Peyer's patch (tissue), 4 donors: ENCODE data around the gene EGFL7.

ENCODE experiments used
- POLR2A ChIP-seq, 2 donors: fragments of 450-650 bp; IDR thresholded peaks; one replicate each; pipeline ENCODE4 v1.5.1; 2017; ENCODE audit warnings: antibody characterized with exemption in 2 of 2, mild to moderate bottlenecking in 2 of 2, moderate library complexity in 2 of 2
- TF ChIP-seq, protein P1 (sequence below), 6 experiments: fragments of 450-650 bp in 4 of 6; fragments of 200-600 bp in 2 of 6; sonication (generic) in 1 of 6; IDR thresholded peaks; one replicate each; pipeline ENCODE4 v1.5.1; 2017 to 2019; ENCODE audit warnings: antibody characterized with exemption in 6 of 6, mild to moderate bottlenecking in 3 of 6, moderate library complexity in 1 of 6

DNA sequence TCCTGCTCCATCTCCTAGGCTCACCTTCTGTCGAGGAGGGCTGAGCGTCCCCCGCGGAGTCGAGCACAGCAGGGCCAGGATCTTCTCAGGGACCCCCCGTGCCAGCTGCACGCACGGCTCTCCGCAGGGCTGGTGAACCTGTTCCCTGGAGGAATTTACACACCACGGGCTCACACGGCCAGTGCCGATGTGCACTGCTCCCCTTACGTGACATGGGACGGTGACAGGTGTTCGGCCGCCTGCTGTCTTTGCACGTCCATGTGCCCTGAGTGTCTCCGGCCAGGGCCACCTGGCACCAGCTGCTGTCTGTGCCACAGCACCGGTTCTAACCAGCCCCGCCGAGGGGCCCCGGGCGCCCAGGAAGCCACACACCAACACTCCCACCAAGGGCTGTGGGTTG lies 33.2 kb downstream of the EGFL7 start:
- TF ChIP-seq, protein P1, sequence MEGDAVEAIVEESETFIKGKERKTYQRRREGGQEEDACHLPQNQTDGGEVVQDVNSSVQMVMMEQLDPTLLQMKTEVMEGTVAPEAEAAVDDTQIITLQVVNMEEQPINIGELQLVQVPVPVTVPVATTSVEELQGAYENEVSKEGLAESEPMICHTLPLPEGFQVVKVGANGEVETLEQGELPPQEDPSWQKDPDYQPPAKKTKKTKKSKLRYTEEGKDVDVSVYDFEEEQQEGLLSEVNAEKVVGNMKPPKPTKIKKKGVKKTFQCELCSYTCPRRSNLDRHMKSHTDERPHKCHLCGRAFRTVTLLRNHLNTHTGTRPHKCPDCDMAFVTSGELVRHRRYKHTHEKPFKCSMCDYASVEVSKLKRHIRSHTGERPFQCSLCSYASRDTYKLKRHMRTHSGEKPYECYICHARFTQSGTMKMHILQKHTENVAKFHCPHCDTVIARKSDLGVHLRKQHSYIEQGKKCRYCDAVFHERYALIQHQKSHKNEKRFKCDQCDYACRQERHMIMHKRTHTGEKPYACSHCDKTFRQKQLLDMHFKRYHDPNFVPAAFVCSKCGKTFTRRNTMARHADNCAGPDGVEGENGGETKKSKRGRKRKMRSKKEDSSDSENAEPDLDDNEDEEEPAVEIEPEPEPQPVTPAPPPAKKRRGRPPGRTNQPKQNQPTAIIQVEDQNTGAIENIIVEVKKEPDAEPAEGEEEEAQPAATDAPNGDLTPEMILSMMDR (IDR thresholded peaks at IDR 0.05), result no peak
- TF ChIP-seq POLR2A (IDR thresholded peaks at IDR 0.05), result no peak
